LHCN-M2 (cell line): ENCODE data around the gene ANKRD23. TPM values are rescaled to one million over a fixed set of nuclear protein-coding genes. Genes with fewer than 3 reads are reported as not detected.
"Not testable (repeated sequence)": the region's sequence is repeated elsewhere in the genome, so short reads cannot be mapped to it uniquely, and the experiment has no call there.

Experiments used
- DNase-seq: peaks from one replicate; pipeline ENCODE4 v3.0.0-alpha.2; 2012; ENCODE audit warnings: low read depth
- total RNA-seq: library from RNA; depleted of rRNA; stranded (reverse); fragments of >200 nt; gene quantifications from 2 replicates; pipeline ENCODE4 v1.2.3, GENCODE V29; 2014

ANKRD23 gene
- total RNA-seq, 1 experiment from 2014 or later, result 2.6 TPM

DNA sequence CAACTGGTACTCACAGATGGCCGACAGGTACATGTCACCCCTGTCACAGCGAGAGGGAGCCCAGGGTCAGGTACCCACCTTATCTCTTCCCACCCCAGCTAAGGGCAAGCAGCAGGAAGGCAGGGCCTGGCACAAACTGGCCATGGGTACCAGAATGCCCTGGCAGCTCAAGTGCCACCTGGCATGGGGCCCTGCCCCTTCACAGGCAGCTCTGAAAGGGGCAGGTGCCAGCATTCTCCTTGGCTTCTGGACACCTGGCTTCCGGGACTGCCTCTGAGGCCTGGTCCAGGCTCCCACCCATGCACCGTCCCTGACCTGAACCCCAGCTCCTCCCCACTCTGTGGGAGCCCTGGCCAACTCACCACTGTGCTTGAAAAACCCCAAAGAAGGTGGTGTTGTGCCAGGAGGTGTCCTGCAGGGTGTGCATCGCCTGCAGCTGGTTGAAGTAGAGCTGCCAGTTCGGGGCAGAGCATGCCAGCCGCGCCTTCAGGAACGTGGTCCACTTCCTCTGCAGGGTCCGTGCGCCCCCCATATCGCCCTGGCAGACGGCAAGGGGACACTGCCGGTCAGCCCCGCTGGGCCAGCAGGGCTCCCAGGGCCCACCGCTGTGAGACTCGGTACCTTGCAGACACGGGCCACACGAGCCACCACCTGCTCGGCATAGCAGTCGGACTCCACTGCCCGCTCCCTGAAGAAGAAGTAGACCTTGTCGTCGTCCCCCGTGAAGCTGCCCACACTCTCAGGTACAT, 20.7 kb upstream of the ANKRD23 start:
- no peak for DNase-seq

DNA sequence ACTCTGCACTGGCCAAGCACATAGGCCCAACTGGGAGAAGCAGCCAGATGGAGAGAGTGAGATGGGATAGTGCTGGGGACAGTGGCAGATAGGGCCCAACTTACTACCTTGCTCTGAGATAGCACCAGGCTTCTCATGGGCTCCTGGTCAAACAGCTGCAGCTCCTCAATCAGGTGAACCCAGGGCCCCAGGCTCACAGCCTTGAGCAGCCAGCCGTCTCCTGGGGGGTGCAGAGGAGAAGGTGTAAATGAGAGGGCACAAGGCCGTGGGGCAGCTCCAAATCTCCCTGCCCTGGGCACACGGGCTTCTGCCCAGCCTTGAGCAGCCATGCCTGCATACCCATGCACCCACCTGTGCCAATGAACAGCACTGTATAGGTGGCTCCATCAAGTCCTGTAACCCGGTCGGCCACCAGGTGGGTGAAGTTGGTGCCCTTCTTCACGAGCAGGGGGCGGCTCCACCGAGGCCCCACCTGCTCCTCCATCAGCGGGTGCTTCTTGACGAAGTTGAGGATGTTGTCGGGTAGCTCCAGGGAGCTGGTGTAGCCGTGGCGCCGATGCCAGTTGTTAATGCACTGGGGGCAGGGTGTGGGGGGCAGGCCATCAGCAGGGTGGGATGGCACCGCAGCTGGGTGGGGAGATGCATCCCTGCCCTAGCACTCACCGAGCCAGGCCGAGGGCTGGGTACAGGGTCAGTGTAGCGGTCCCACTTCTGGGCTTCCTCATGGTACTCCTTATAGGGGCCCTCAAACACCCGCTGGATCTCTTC, 19.9 kb upstream of the ANKRD23 start:
- DNase-seq, result no peak

DNA sequence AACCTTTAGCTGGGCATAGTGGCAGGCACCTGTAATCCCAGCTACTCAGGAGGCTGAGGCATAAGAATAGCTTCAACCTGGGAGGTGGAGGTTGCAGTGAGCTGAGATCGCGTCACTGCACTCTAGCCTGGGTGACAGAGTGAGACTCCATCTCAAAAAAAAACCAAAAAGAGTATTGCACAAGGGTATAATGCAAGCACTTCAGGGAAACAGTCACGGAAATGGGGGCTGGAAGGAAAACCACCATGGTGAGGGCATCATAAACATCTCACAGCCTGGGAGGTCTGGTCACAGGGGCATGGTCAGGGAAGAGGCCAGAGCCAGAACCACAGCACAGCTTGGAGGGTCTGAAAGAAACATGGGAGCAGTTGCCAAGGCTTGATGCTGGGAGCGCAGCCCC, 19.2 kb upstream of the ANKRD23 start:
- not testable (repeated sequence) for DNase-seq

DNA sequence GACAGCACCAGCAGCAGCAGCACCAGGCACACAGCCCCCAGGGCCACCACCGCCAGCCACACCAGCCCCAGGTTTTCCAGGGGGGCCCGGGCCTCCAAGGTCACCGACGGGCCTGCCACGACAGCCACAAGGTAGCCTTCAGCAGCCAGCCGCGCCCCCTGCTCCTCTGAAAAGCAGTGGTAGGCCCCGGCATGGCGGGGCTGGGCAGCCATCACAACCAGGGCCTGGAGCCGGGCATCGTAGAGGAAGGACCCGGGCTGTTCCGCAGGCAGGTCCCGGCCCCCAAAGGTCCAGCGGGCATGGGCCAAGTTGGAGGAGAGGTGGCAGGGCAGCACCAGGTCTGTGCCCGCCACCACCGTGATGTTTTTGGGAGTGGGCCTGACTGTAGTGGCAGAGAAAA, 17.3 kb upstream of the ANKRD23 start:
- no peak for DNase-seq

DNA sequence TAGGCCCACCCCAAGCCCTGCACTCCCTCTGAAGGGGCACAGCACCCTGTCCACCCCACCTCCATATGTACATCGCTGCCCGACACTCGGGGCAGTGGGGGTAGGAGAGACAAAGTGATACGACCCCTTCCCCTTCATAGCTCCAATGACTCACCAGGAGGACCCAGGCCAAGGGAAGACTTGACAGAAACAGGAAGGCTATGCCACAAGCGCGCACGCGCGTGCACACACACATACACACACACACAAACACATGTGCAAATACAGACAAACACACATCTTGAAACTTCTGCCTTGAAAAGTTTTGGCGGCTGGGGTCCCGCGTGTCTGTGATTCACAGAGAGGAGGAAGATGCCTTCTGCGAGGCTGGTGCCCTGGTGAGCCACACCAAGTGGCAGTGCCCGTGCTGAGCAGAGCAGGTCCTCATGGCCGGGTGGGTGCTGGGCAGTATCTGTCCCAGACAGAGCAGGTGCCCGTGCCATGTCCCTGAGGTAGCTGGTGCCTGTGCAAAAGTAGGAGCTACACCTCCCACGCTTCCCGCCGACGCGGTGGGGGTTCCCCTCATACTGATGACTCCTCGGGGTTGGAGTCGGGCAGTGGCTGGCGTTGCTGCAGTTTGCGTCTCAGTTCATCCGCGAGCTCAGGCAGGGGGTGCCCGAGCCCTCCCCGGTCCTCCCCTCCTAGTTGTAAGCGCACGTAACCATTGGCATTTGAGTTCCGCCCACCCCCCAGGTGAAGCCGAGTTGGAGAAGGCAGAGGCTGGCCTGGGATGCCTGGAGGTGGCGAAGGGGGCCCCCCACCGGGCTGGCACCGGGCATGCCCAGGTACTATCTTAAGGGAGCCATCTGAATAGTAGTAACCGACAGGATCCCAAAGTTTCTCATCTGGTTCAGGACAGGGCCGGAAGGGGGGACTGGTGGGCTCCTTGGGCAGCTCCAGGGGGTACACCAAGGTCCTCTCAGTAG, 16.5 kb upstream of the ANKRD23 start:
- DNase-seq, result no peak

DNA sequence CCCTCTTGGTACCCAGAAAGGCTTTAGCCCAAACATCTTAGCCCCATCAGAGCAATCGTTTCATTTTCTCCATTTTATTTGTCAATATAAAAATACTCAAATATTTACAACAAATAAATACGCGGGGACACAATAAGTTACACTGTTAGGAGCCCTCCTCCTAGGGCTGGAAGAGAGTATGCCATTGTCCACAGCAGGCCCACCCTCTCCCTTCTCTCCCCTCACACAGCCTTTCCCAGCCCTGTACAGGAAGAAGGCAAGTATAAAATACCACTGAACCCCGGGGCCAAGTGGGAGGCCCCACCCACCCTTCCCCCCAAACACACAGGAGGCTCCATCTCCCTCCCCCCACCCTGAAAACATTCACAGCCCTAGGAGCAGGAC, 15.9 kb upstream of the ANKRD23 start:
- DNase-seq, result no peak

DNA sequence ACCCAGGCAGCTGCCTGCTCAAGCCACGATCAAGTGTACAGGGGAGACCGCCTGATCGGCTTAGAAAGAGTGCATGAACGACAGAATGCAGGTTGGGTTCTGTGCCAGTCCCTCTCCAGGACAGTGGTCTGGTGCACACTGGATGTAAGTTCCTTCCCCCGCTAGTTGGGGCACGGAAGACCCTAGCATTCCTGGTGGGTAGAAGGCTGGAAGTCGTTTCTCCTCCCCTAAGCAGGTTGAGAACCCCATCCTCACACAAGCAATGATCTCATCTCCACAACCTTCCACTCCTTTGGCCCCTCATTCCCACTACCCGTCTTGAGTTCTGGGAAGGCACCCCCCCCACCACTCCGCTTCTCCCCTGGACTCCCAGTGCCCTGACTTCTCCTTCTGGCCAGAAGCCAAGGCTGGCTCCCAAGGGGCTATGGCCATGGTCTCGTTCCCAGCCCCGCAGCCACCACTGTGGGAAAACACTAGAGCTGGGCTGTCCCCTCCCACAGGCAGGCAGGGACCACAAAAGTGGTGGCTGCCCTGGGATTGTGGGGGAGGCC, 15.4 kb upstream of the ANKRD23 start:
- DNase-seq, result no peak

DNA sequence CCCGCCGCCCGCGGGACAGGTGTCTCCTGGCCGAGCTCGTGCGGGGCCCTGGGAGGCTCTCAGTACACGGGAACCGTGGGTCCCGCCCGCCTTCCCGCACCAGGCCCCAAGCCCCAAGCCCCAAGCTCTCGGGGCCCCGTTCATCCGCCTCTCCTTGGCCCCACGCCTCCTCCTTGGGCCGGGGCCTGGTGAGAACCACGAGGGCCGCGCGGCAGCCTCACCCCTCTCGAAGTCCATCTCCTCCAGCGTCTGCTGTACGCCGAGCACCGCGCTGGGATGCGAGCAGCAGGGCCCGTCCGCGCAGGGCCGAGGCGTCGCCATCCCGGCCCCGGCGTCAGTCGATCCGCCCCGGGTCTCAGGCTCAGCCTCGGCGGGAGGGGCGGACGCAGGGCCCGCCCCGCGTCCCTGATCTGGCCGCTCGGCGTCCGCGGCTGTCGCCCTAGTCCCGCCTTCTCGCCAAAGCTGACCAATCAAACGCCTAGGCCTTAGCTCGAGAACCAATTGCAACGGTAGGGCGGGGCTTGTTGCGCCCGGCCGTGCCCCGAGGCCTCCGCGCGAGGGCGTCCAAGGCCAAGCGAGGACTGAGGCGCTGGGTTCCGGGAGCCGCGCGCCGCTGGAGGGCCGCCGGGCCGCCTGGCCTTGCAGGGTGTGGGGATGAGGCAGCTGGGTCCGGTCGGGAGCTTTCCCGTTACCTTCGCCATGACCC, 14.0 kb upstream of the ANKRD23 start, which contains the start of gene ANKRD39:
ANKRD39 (minus strand) TSS at position 350 of the 706 bp plus-strand sequence; CDS start at position 321, 29 bp downstream.
- DNase-seq, result peak; percentile 97

DNA sequence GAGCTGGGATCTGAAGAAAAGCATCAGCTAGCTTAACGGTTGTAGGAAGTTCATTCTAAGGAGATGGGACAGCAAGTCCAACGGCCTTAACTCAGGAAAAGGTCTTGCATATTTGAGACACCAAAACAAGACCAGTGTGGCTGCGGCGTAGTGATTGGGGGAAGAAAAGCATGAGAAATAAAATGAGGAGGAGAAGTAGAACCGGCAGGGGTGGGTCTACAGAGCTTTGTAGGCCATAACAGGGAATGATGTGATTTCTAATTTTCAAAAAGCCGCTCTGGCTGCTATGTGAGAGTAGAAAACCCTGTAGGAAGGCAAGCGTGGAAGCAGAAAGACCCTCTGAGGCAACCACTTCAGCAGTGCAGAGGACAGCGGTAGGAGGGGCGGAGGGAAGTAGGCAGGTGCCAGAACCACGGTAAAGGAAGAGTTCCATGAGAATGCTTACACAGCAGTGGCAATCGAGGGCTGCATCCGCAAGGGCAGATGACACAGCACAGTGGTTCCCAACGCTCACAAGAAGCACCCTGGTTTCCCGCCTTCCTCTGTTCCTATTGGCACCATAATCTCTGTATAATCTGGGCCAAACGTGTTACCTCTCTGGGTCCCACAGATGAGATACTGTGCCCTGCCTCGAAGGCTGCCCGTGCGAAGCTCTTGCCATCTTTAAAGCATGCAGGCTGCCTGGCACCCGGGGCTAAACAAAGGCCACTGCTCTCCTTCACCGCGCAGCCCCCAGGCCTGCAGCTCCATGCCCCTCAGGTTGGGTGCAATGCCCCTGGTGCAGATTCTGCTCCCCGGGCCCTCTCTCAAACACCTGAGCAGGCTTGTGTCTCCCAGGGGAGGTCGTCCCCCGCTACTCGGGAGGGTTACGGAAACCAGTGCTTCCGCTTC, 13.2 kb upstream of the ANKRD23 start:
- no peak for DNase-seq

DNA sequence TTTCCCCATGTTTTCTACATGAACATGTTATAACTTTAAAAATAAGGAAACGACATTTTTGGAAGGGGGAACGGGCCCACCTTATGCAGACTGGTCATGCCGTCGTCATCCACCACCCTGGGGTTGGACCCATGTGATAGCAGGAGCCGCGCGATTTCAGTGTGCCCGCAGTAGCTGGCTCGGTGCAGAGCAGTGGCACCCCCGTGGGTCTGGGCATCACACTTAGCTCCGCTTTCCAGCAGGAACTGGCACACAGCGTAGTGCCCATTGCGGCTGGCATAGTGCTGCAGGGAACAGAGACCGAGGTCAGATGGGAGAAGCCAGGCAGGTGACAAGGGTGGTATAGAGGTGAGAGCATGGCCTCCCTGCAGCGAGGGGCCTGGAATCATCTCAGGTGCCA, 9.5 kb upstream of the ANKRD23 start:
- DNase-seq, result no peak

DNA sequence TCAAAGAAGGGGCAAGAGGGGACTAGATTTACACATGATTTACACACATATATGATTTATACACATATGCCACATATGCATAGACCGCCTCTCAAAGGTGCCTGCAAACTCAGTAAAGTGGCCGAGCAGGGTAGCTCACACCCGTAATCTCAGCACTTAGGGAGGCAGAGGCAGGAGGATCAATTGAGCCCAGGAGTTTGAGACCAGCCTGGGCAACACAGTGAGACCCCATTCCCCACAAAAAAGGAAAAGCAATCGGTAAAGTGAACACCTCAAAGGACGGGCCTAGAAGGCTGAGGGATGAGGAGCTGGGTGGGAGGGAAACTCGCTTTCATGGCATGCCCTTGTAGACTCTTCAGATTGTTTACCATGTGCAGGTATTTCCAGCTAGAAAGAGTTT, 8.8 kb upstream of the ANKRD23 start:
- DNase-seq, result no peak

DNA sequence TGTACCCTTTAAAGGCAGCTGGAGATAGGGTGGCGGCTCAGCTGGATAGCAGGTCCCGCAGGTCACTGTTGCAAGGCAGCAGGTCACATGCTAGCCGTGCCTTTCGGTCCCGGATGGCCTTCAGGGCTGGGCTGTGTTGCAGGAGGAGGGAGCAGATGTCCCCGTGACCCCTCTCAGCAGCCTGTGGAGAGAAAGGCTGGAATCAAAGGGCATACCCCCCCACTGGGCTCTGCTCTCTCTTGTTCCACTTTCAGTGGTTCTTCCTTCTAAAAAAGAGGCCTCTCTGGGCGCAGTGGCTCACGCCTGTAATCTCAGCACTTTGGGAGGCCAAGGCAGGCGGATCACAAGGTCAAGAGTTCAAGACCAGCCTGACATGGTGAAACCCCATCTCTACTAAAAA, 4.4 kb upstream of the ANKRD23 start:
- DNase-seq, result no peak

DNA sequence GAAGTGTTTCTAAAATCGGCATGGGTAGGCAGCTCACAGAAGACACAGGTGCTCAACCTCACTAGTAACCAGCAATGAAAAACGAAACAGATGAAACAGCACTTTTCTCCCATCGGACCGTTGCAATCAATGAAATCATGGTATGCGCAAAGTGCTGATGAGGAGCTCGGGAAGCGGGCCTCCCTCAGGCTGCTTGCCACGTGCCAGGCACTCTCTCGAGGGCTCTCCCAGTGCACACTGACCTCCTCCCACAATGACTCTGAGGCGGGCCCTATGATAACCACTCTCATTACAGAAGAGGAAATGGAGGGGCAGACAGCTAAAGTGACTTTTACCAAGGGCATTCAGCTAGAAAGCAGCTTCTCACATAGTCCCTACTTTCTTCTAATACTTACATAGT, 3.8 kb upstream of the ANKRD23 start:
- DNase-seq, result no peak

DNA sequence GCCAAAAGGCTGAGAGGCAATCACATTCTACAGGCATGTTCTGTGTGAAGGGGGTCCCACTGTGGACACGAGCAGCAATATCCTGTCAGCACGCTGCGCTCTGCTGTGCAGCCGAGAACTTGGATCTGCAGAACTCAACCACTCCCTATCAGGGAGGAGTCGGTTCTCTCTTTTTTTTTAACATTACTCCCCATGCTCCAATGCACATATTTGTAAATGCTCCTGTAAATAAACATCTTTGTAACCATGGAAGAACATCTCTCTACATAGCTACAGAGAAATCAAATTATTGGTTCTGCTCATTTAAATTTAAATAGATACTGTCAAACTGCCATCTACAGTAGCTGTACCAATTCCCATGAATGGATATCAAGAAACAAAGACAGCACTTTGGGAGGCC, 3.0 kb upstream of the ANKRD23 start:
- no peak for DNase-seq

DNA sequence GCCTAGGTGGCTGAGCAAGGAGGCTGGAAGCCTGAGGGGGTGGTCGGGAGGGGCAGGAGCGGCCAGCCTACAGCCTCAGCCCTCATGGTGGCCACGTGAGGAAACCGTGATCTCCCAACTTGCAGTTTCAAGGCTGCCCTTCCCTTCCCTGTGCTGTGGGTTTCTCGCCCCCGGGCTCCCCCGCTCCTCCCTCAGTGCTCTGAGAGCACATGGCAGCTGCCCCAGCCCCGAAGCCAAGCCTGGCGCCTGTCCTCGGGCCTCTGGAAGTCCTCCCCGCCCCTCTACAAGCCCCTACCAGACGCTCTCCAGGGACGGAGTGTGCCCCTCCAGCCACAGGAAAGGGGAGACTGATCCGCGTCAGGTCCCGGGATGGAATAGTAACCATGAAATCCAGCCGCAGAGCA, 586 bp upstream of the ANKRD23 start:
- DNase-seq, result no peak

DNA sequence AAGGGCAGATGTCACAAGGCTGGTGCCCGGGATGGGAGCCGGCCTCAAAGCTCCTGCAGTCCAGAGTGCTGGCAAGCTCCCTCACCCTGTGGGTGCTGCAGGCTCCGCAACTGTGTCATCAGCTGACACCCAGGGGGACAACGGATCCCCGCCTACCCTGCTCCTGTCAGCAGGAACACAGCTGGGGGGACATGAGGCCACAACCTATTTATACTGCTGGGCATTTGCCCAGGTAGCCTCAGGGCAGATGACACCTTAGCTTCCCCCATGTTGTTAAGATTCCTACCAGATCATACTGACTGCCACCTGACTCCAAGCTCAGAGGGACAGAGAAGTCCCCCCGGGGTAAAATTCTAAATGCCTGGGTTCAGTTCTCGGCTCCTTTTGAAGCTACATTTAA, 1.2 kb downstream of the ANKRD23 start:
- DNase-seq, result no peak

DNA sequence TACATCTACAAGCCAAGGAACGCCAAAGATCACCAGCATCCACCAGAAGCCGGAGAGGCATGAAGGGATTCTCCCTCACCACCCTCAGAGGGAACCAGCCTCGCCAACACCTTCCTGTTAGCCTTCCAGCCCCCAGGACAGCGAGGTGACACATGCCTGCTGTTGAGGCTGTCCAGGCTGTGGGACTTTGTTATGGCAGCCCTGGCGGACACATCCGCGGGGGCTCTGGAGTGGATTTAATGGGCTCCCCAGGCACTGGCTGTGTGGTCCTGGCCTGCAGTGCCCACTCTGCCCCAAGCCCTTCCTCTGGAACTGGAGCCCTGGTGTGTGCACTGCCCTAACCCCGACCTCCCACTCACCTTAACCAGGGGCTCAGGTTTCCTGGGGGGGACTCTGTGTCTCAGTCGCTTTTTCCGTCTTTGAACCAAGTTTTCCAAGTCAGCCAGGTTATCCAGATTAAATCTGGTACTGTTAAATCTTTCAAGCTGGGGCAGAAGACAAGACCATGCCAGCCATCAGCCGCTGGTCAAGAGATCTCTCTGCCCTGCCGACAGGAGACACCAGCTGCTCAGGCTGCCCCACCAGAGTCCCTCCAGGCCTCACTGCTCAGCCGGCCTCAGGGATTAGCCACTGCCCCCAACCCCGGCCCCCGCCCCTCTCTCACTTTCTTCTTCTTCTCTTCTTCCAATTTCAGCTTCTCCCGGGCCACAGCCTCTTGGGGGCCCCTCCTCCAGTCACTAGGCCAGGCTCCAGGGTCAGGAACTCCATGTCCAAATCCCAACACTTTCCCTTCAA, 1.9 kb downstream of the ANKRD23 start:
- no peak for DNase-seq

DNA sequence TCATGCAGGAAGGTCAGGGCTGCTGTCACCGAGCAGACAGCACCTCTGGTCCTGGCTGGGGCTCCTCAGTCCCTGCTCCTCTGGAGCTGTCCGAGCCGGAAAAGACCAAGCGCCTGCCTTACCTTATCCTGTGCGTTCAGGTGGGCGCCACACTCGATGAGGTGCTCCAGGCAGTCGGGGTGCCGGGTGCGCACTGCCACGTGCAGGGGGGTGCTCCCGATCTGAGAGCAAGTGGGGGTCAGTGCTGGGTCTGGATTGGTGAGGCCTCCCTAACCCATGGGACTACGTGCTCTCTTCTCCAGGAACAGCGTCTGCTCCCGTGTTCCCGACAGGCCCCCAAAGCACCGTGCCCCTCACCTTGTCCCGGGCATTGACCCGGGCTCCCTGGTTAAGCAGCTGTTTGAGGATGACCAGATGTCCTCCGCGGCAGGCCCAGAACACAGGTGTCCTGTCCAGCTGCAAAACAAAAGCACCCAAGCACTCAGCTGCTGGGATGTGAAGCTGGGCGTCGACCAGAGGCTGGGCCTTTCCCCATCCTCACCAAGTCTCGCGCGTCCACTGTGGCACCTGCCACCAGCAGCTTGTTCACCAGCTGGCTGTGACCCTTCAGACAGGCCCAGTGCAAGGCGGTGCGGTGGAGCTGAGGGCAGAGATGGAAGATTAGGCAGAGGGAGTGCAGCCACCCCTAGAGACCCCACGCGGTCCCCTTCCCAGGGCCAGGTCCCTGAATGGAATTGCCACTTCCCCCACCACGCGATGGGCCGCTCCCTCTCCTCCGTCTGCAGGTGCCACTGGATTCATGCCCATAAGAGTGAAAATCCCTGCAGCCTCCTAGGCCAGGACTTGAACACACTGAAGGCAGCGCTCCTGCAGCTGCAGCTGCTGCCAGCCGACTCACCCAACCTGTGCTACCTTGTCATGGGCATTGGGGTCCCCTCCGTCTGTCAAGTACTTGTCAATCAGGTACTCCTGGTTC, 3.7 kb downstream of the ANKRD23 start:
- no peak for DNase-seq
